Progenitor cell of endocrine pancreas (in vitro differentiated cells): Measurements from ENCODE around the gene PCSK7. TPM values are rescaled to one million over a fixed set of nuclear protein-coding genes. Genes with fewer than 3 reads are reported as not detected.

Experiments used
- DNase-seq: peaks from one replicate; pipeline ENCODE4 v3.0.0; 2021; ENCODE audit warnings: low spot score; ENCODE audit not compliant: unreplicated experiment
- H3K27ac Mint-ChIP-seq: 2 replicates; pipeline ENCODE4 v1.8.0; 2021; ENCODE audit warnings: mild to moderate bottlenecking, moderate library complexity, mixed read lengths
- H3K27me3 Mint-ChIP-seq: 2 replicates; pipeline ENCODE4 v1.8.0; 2021; ENCODE audit warnings: mixed read lengths
- H3K36me3 Mint-ChIP-seq: 2 replicates; pipeline ENCODE4 v1.8.0; 2022; ENCODE audit warnings: mixed read lengths; ENCODE audit not compliant: insufficient read depth
- H3K4me1 Mint-ChIP-seq: 2 replicates; pipeline ENCODE4 v1.8.0; 2021; ENCODE audit warnings: low read depth, mixed read lengths
- H3K4me3 Mint-ChIP-seq: 2 replicates; pipeline ENCODE4 v1.8.0; 2021; ENCODE audit warnings: low read depth, mild to moderate bottlenecking, moderate library complexity, mixed read lengths
- H3K9me3 Mint-ChIP-seq: 2 replicates; pipeline ENCODE4 v1.8.0; 2021; ENCODE audit warnings: low read depth, mixed read lengths
- total RNA-seq: library from RNA; stranded (reverse); gene quantifications from 2 replicates; pipeline ENCODE4 v1.2.1, GENCODE V29; 2021
- TF ChIP-seq, protein P1 (sequence below): fragments of 200-600 bp; sonication (generic); IDR thresholded peaks from one replicate; pipeline ENCODE4 v1.5.0; 2021; ENCODE audit warnings: antibody characterized with exemption, mild to moderate bottlenecking; ENCODE audit not compliant: unreplicated experiment

The PCSK7 gene
- total RNA-seq, 1 donor from 2014 or later, result 62.3 TPM

DNA sequence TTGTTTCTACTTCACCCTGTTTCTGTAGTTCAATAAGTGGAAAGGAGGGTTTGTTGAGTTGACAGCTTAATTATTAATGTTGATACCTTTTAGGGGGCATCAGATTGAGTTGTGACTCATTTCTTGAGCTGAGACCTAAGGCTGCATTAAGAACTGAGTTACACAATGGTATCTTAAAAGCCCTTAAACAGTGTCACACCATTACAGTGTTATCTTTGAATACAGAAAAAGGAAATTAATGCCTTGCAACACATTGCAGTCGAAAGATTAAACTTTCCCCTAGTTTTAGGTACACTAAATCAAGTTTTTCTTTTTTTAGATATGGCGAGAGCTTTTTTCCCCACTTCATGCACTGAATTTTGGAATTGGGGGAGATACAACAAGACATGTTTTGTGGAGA, 71.0 kb downstream of the PCSK7 start:
- Mint-ChIP-seq H3K27ac (peak overlapping the region; percentile 73), H3K27me3 (no peaks in the 10 kb centered on the region), H3K4me3 (no peak overlapping the region), H3K9me3 (no peaks in the 10 kb centered on the region), H3K36me3 (peaks cover 19% of the 10 kb centered on the region), H3K4me1 (peaks cover 9% of the 10 kb centered on the region)
- DNase-seq, result no peak
- TF ChIP-seq, protein P1, sequence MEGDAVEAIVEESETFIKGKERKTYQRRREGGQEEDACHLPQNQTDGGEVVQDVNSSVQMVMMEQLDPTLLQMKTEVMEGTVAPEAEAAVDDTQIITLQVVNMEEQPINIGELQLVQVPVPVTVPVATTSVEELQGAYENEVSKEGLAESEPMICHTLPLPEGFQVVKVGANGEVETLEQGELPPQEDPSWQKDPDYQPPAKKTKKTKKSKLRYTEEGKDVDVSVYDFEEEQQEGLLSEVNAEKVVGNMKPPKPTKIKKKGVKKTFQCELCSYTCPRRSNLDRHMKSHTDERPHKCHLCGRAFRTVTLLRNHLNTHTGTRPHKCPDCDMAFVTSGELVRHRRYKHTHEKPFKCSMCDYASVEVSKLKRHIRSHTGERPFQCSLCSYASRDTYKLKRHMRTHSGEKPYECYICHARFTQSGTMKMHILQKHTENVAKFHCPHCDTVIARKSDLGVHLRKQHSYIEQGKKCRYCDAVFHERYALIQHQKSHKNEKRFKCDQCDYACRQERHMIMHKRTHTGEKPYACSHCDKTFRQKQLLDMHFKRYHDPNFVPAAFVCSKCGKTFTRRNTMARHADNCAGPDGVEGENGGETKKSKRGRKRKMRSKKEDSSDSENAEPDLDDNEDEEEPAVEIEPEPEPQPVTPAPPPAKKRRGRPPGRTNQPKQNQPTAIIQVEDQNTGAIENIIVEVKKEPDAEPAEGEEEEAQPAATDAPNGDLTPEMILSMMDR, result no peak

- Mint-ChIP-seq H3K27ac (peak overlapping the region; percentile 13), H3K4me1 (peaks cover 9% of the 10 kb centered on the region)
These were observed 72.0 kb downstream of the PCSK7 start for GRCh38 chr11:117159892-117160291.

DNA sequence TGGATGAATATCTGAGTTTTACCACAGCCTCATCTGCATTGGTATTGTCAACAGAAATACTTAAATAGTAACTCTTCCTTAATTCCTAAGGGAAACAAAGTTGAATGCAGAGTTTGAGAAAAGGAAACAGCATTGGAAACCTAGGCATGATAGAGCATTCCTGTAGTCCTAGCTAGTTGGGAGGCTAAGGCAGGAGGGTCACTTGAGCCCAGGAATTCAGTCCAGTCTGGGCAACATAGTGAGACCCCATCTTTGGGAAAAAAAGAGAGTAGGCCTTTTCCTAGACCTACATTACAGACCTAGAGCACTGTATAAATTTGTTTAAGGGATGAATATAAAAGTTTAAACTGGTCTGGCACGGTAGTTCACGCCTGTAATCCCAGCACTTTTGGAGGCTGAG, 74.4 kb downstream of the PCSK7 start:
- H3K27ac Mint-ChIP-seq, result no peak overlapping the region
- no peaks in the 10 kb centered on the region for H3K9me3 Mint-ChIP-seq
- H3K4me3 Mint-ChIP-seq, result no peak overlapping the region
- no peaks in the 10 kb centered on the region for H3K27me3 Mint-ChIP-seq
- no peak for DNase-seq
- peaks cover 9% of the 10 kb centered on the region for H3K4me1 Mint-ChIP-seq
- TF ChIP-seq, protein P1, result no peak
- peaks cover 13% of the 10 kb centered on the region for H3K36me3 Mint-ChIP-seq

More at GRCh38 chr11:117159892-117160291, 72.0 kb downstream of the PCSK7 start:
- H3K36me3 Mint-ChIP-seq, result peaks cover 15% of the 10 kb centered on the region
- no peak overlapping the region for H3K4me3 Mint-ChIP-seq
- TF ChIP-seq, protein P1, result no peak
- no peaks in the 10 kb centered on the region for H3K9me3 Mint-ChIP-seq
- DNase-seq, result no peak
- no peaks in the 10 kb centered on the region for H3K27me3 Mint-ChIP-seq

DNA sequence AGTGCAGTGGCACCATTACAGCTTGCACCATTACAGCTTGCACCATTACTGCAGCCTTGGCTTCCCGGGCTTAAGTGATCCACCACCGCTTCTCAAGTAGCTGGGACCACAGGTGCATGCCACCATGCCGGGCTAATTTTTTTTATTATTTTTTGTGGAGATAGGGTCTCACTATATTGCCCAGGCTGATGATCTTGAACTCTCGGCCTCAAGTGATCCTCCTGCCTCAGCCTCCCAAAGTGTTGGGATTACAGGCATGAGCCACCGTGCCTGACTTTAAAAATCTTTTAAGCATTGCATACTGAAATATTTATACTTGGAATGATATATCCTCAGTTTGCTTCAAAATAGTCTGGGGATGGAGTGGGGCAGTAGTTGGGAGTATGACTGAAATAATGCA, 77.4 kb downstream of the PCSK7 start:
- H3K36me3 Mint-ChIP-seq, result peaks cover 14% of the 10 kb centered on the region
- H3K9me3 Mint-ChIP-seq, result no peaks in the 10 kb centered on the region
- no peak overlapping the region for H3K4me3 Mint-ChIP-seq
- H3K27ac Mint-ChIP-seq, result no peak overlapping the region
- H3K27me3 Mint-ChIP-seq, result no peaks in the 10 kb centered on the region
- no peak for DNase-seq
- peaks cover 4% of the 10 kb centered on the region for H3K4me1 Mint-ChIP-seq
- TF ChIP-seq, protein P1, result no peak

Other genes with a start within 250 kb of the PCSK7 start
- gene SIK3, start 133.6 kb downstream of the PCSK7 start, total RNA-seq, result 61.0 and 68.0 TPM in 2 replicates
- gene PAFAH1B2, start 87.8 kb downstream of the PCSK7 start, total RNA-seq, result 116 and 121 TPM in 2 replicates
- gene SIDT2, start 53.3 kb downstream of the PCSK7 start, total RNA-seq, result 44.7 and 52.6 TPM in 2 replicates
- 41.4 and 72.6 TPM in 2 replicates for gene TAGLN, start 32.7 kb downstream of the PCSK7 start, total RNA-seq
- 53.9 and 55.8 TPM in 2 replicates for gene RNF214, start 598 bp upstream of the PCSK7 start, total RNA-seq
- gene BACE1-AS, start 59.3 kb upstream of the PCSK7 start, total RNA-seq, result 17.9 and 19.0 TPM in 2 replicates
- gene BACE1, start 84.2 kb upstream of the PCSK7 start, total RNA-seq, result 68.0 and 78.2 TPM in 2 replicates
- gene CEP164, start 95.8 kb upstream of the PCSK7 start, total RNA-seq, result 61.3 and 66.8 TPM in 2 replicates